DOHH2 (cell line): Measurements from ENCODE around the gene CGNL1.

ENCODE experiments used
- H3F3A ChIP-seq: fragments of 200-600 bp; sonication (generic), shearing (Covaris generic); 2 replicates; pipeline ENCODE4 v1.6.0; 2016; ENCODE audit warnings: antibody characterized with exemption, mild to moderate bottlenecking; ENCODE audit not compliant: control insufficient read depth, insufficient read depth
- H3K27ac ChIP-seq: fragments of 200-600 bp; sonication (generic); 2 replicates; pipeline ENCODE4 v1.5.1; 2014; ENCODE audit warnings: low read depth, mild to moderate bottlenecking, low read length, moderate library complexity
- H3K27me3 ChIP-seq: fragments of 200-600 bp; sonication (generic); 2 replicates; pipeline ENCODE4 v1.6.1; 2014; ENCODE audit warnings: mild to moderate bottlenecking, low read length, mixed read lengths; ENCODE audit not compliant: control insufficient read depth
- H3K36me3 ChIP-seq: fragments of 200-600 bp; sonication (generic); 2 replicates; pipeline ENCODE4 v1.6.1; 2014; ENCODE audit warnings: mild to moderate bottlenecking, low read length, moderate library complexity, mixed read lengths; ENCODE audit not compliant: control insufficient read depth
- H3K4me1 ChIP-seq: fragments of 200-600 bp; sonication (generic); 2 replicates; pipeline ENCODE4 v1.6.1; 2014; ENCODE audit warnings: mild to moderate bottlenecking, low read length, mixed read lengths; ENCODE audit not compliant: control insufficient read depth
- H3K4me2 ChIP-seq: fragments of 200-600 bp; sonication (generic); 2 replicates; pipeline ENCODE4 v1.6.0; 2014; ENCODE audit warnings: mild to moderate bottlenecking, low read length, moderate library complexity
- H3K4me3 ChIP-seq: fragments of 200-600 bp; sonication (generic); 2 replicates; pipeline ENCODE4 v1.5.1; 2014; ENCODE audit warnings: mild to moderate bottlenecking, low read length, mixed read lengths
- H3K79me2 ChIP-seq: fragments of 200-600 bp; sonication (generic); 2 replicates; pipeline ENCODE4 v1.6.1; 2014; ENCODE audit warnings: mild to moderate bottlenecking, low read length, mixed read lengths; ENCODE audit not compliant: control insufficient read depth
- H3K9me2 ChIP-seq: fragments of 200-600 bp; sonication (generic); replicated peaks from 2 replicates; pipeline ENCODE4 v1.6.1; 2014; ENCODE audit warnings: mild to moderate bottlenecking, low read length, mixed read lengths; ENCODE audit not compliant: control insufficient read depth
- H3K9me3 ChIP-seq: fragments of 200-600 bp; sonication (generic); 2 replicates; pipeline ENCODE4 v1.6.1; 2014; ENCODE audit warnings: antibody characterized with exemption, low read length, mixed read lengths; ENCODE audit not compliant: control insufficient read depth, insufficient read depth
- H4K20me1 ChIP-seq: fragments of 200-600 bp; sonication (generic); 2 replicates; pipeline ENCODE4 v1.6.0; 2014; ENCODE audit warnings: low read depth, mild to moderate bottlenecking, antibody characterized with exemption, low read length, moderate library complexity; ENCODE audit not compliant: control insufficient read depth, insufficient read depth
- EZH2phosphoT487 ChIP-seq: fragments of 200-600 bp; sonication (generic); IDR thresholded peaks from 2 replicates; pipeline ENCODE4 v1.6.1; 2017; ENCODE audit warnings: borderline replicate concordance, mild to moderate bottlenecking, antibody characterized with exemption, low read length, moderate library complexity, mixed read lengths
- TF ChIP-seq, protein P1 (sequence below): fragments of 200-600 bp; sonication (generic); IDR thresholded peaks from one replicate; pipeline ENCODE4 v1.5.1; 2014; ENCODE audit warnings: antibody characterized with exemption, mild to moderate bottlenecking, low read depth, low read length; ENCODE audit not compliant: poor library complexity, severe bottlenecking

CGNL1 gene

DNA sequence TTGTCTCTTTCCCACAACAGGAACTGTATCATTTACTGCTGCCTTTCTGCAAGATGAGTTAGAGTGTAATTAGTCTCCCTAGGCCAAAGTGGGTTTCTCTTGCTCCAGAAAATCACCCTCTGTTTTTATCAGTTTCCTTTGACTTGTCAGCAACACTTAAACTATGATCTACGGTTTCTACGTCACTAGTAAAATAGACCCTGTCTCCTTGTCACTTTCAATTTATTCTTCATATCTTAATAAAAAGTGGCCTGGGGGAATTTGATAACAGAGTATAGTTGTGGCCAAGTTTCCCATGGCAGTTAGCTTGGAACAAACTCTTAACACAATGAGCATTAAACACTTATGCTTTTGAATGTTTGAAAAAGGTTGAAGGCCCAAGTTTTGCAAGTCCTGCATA, 79.6 kb downstream of the CGNL1 start:
- H3K4me1 ChIP-seq, result no peaks in the 10 kb centered on the region
- H3K9me3 ChIP-seq, result no peaks in the 10 kb centered on the region
- no peaks in the 10 kb centered on the region for H3K36me3 ChIP-seq
- no peak overlapping the region for H3K4me3 ChIP-seq
- H3K79me2 ChIP-seq, result no peaks in the 10 kb centered on the region
- no peaks in the 10 kb centered on the region for H4K20me1 ChIP-seq
- H3K4me2 ChIP-seq, result no peak overlapping the region
- peaks cover 18% of the 10 kb centered on the region for H3K27me3 ChIP-seq
- no peak overlapping the region for H3K27ac ChIP-seq
- no peak for TF ChIP-seq EZH2phosphoT487
- TF ChIP-seq, protein P1, sequence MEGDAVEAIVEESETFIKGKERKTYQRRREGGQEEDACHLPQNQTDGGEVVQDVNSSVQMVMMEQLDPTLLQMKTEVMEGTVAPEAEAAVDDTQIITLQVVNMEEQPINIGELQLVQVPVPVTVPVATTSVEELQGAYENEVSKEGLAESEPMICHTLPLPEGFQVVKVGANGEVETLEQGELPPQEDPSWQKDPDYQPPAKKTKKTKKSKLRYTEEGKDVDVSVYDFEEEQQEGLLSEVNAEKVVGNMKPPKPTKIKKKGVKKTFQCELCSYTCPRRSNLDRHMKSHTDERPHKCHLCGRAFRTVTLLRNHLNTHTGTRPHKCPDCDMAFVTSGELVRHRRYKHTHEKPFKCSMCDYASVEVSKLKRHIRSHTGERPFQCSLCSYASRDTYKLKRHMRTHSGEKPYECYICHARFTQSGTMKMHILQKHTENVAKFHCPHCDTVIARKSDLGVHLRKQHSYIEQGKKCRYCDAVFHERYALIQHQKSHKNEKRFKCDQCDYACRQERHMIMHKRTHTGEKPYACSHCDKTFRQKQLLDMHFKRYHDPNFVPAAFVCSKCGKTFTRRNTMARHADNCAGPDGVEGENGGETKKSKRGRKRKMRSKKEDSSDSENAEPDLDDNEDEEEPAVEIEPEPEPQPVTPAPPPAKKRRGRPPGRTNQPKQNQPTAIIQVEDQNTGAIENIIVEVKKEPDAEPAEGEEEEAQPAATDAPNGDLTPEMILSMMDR, result no peak
- no peaks in the 10 kb centered on the region for H3F3A ChIP-seq
- H3K9me2 ChIP-seq, result no peaks in the 10 kb centered on the region

DNA sequence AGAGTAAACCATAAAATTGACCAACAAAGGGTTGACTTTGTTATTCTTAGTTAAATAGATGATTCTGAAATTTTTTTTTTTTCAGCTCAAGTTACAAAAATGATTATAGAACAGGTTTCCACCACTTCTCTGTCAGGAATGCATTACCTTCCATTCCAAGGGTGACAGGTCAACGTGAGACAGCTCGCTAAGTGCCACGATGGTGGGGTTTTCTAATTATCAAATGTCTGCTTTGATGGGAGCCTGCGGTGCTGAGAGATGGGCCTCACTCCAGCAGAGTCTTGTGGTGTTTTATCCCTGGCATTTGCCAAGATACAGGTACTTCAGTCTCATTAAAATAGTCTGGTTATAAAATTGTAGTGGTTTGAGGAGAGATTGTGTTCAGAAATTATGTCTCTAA, 80.3 kb downstream of the CGNL1 start:
- Histone ChIP-seq H3K27ac (no peak overlapping the region), H3K9me3 (no peaks in the 10 kb centered on the region), H3K4me1 (no peaks in the 10 kb centered on the region), H3K36me3 (no peaks in the 10 kb centered on the region), H3K4me3 (no peak overlapping the region), H4K20me1 (no peaks in the 10 kb centered on the region), H3K4me2 (no peak overlapping the region), H3K9me2 (no peaks in the 10 kb centered on the region), H3K79me2 (no peaks in the 10 kb centered on the region), H3K27me3 (peaks cover 12% of the 10 kb centered on the region), H3F3A (no peaks in the 10 kb centered on the region)
- TF ChIP-seq EZH2phosphoT487, result no peak
- TF ChIP-seq, protein P1, result no peak

DNA sequence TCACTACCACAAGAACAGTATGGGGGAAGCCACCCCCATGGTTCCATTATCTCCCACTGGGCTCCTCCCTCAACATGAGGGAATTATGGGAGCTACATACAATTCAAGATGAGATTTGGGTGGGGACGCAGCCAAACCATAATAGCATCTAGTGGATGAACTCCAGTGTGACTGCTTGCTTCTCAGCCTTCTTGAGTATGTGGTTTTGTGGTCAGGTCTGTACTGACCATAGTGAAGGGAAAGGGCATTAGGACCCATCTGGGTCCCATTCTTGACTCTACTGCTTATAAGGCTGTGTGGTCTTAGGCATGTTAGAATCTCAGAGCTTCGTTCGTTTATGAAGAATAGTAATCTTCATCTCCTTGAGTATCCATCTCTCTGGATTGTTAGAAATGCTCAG, 81.4 kb downstream of the CGNL1 start:
- Histone ChIP-seq H4K20me1 (no peaks in the 10 kb centered on the region), H3K4me1 (no peaks in the 10 kb centered on the region), H3K27ac (no peak overlapping the region), H3K27me3 (peaks cover 15% of the 10 kb centered on the region), H3K36me3 (no peaks in the 10 kb centered on the region), H3K4me3 (no peak overlapping the region), H3K9me3 (no peaks in the 10 kb centered on the region), H3F3A (no peaks in the 10 kb centered on the region), H3K9me2 (no peaks in the 10 kb centered on the region), H3K79me2 (no peaks in the 10 kb centered on the region), H3K4me2 (no peak overlapping the region)
- TF ChIP-seq EZH2phosphoT487, result no peak
- TF ChIP-seq, protein P1, result no peak

DNA sequence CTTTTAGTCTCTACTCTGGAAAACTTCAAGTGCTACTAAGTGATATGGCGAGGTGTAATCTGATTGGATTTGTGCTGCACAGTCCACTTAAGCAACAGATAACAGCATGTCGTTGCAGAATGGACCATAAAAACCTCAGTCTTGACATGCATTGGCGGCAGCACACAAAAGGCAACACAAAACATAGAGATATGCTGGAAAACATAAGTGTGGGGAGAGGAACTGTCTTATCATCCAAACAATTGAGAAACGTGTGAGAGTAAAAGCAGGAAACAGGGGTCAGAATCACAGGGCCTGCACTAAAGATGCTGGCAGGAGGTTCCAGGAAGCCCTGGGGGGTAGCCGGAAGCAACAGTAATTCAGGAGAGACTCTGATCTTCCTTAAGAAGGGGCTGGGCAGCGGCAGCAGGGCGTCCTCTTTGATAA, 82.1 kb downstream of the CGNL1 start:
- Histone ChIP-seq H3K36me3 (no peaks in the 10 kb centered on the region), H4K20me1 (no peaks in the 10 kb centered on the region), H3K4me3 (no peak overlapping the region), H3K27ac (no peak overlapping the region), H3K4me1 (no peaks in the 10 kb centered on the region), H3K27me3 (peaks cover 13% of the 10 kb centered on the region), H3F3A (no peaks in the 10 kb centered on the region), H3K4me2 (no peak overlapping the region), H3K79me2 (no peaks in the 10 kb centered on the region), H3K9me3 (no peaks in the 10 kb centered on the region), H3K9me2 (no peaks in the 10 kb centered on the region)
- TF ChIP-seq, protein P1, result no peak
- no peak for TF ChIP-seq EZH2phosphoT487
